Right atrium auricular region (tissue), 2 donors: ENCODE measurements around the gene MYH14. TPM values are rescaled to one million over a fixed set of nuclear protein-coding genes. Genes with fewer than 3 reads are reported as not detected.

ENCODE experiments used
- DNase-seq: peaks from one replicate; pipeline ENCODE4 v3.0.0-alpha.2; 2019; ENCODE audit warnings: low spot score
- H3K27ac ChIP-seq, 2 donors: fragments of 200-600 bp; sonication (generic); 1 replicate in 1 of 2; 2 replicates in 1 of 2; pipeline ENCODE4 v1.5.1; 2016 to 2019
- H3K27me3 ChIP-seq, 2 donors: fragments of 200-600 bp; sonication (generic); one replicate each; pipeline versions ENCODE4 v1.5.1 to v1.6.0; 2017 to 2019
- H3K36me3 ChIP-seq: fragments of 200-600 bp; sonication (generic); one replicate; pipeline ENCODE4 v1.5.1; 2016
- H3K4me1 ChIP-seq, 2 donors: fragments of 200-600 bp; sonication (generic); one replicate each; pipeline versions ENCODE4 v1.5.1 to v1.6.0; 2017 to 2019
- H3K4me3 ChIP-seq, 2 donors: fragments of 200-600 bp; sonication (generic); 1 replicate in 1 of 2; 2 replicates in 1 of 2; pipeline ENCODE4 v1.5.1; 2017 to 2019; ENCODE audit warnings: mild to moderate bottlenecking in 1 of 2, moderate library complexity in 1 of 2
- H3K9me3 ChIP-seq, 2 donors: fragments of 200-600 bp; sonication (generic); one replicate each; pipeline ENCODE4 v1.5.1; 2019
- total RNA-seq, 2 donors: library from RNA; depleted of rRNA; stranded (reverse); fragments of >200 nt; gene quantifications; one replicate each; pipeline ENCODE4 v1.1.0, GENCODE V29; 2016
- TF ChIP-seq, protein P1 (sequence below), 2 donors: fragments of 200-600 bp; sonication (generic); IDR thresholded peaks; one replicate each; pipeline ENCODE4 v1.5.1; 2019; ENCODE audit warnings: antibody characterized with exemption in 2 of 2

MYH14 gene
- total RNA-seq, 2 donors from 2014 or later, result 40.9 to 44.5 TPM

DNA sequence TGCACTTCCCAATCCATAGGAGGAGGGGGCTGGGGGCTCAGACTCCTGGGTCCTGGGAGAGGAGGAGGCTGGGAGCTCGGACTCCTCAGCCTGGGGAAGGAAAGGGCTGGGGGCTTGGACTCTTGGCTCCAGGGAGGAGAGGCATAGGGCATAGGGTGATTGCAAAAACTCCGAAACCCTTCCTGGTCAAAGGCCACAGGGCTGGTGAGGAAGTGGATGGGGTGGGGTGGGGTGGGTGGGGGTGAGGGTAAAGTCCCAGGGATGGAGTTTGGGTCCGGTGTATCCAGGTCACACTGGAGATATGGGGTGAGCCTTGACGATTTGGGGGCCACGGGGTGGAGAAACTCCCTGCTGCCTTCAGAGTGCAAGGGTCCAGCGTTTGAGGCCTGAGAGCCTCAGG lies 2.8 kb downstream of the MYH14 start:
- H3K36me3 ChIP-seq, result peaks cover 3% of the 10 kb centered on the region
- no peaks in the 10 kb centered on the region for H3K27me3 ChIP-seq
- TF ChIP-seq, protein P1, sequence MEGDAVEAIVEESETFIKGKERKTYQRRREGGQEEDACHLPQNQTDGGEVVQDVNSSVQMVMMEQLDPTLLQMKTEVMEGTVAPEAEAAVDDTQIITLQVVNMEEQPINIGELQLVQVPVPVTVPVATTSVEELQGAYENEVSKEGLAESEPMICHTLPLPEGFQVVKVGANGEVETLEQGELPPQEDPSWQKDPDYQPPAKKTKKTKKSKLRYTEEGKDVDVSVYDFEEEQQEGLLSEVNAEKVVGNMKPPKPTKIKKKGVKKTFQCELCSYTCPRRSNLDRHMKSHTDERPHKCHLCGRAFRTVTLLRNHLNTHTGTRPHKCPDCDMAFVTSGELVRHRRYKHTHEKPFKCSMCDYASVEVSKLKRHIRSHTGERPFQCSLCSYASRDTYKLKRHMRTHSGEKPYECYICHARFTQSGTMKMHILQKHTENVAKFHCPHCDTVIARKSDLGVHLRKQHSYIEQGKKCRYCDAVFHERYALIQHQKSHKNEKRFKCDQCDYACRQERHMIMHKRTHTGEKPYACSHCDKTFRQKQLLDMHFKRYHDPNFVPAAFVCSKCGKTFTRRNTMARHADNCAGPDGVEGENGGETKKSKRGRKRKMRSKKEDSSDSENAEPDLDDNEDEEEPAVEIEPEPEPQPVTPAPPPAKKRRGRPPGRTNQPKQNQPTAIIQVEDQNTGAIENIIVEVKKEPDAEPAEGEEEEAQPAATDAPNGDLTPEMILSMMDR (IDR thresholded peaks at IDR 0.05), result no peak
- no peak for DNase-seq
- no peak overlapping the region for H3K4me3 ChIP-seq
- H3K4me1 ChIP-seq, result peaks cover 0 to 28% of the 10 kb centered on the region in 2 donors
- no peaks in the 10 kb centered on the region for H3K9me3 ChIP-seq
- peak overlapping the region in 1 of 2 donors; percentile 75 for H3K27ac ChIP-seq

DNA sequence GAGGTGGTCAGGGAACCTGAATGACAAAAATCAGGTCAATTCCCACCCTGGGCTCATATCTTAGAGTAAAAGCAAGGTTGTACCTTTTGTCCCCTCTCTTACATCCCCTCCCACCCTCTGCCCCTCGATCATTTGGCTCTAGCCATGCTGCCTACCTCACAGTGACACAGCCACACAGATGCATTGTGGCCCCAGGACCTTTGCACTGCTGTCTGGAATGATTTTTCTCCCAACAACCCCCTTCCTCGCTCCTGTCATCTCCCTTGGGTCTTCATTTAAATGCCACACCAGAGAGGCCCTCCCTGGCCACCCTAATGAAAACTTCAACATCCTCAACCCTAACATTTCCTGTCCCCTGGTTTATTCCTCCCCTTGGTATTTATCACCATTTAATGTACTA lies 4.3 kb downstream of the MYH14 start:
- no peak for DNase-seq
- H3K4me3 ChIP-seq, result no peak overlapping the region
- H3K27me3 ChIP-seq, result no peaks in the 10 kb centered on the region
- TF ChIP-seq, protein P1 (IDR thresholded peaks at IDR 0.05), result no peak
- H3K9me3 ChIP-seq, result peaks cover 0 to 7% of the 10 kb centered on the region in 2 donors
- peaks cover 0 to 27% of the 10 kb centered on the region in 2 donors for H3K4me1 ChIP-seq
- no peak overlapping the region for H3K27ac ChIP-seq
- H3K36me3 ChIP-seq, result peaks cover 10% of the 10 kb centered on the region

DNA sequence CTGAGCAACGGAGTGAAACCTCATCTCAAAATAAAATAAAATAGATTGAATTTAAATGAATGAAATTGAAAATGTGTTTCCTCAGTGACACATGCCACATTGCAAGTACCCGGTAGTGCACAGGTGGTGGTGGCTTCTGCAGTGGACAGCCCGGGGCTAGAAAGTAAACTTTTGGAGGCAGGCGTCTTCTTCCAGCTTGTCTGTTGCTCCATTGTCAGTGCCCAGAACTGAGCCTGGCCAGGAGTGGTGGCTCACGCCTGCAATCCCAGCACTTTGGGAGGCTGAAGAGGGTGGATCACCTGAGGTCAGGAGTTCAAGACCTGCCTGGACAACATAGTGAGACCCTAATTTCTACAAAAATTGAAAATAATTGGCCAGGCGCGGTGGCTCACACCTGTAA lies 5.7 kb downstream of the MYH14 start:
- no peak for DNase-seq
- H3K4me3 ChIP-seq, result no peak overlapping the region
- H3K4me1 ChIP-seq, result peaks cover 0 to 16% of the 10 kb centered on the region in 2 donors
- H3K9me3 ChIP-seq, result peaks cover 0 to 7% of the 10 kb centered on the region in 2 donors
- TF ChIP-seq, protein P1 (IDR thresholded peaks at IDR 0.05), result no peak
- H3K27me3 ChIP-seq, result no peaks in the 10 kb centered on the region
- peaks cover 10% of the 10 kb centered on the region for H3K36me3 ChIP-seq
- H3K27ac ChIP-seq, result no peak overlapping the region

DNA sequence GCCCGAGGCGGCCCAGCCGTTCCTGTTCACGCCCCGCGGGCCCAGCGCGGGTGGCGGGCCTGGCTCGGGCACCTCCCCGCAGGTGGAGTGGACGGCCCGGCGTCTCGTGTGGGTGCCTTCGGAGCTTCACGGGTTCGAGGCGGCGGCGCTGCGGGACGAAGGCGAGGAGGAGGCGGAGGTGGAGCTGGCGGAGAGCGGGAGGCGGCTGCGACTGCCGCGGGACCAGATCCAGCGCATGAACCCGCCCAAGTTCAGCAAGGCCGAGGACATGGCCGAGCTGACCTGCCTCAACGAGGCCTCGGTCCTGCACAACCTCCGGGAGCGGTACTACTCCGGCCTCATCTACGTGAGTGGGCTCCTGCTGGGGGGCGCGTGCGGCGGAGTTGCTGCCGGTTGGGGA lies 7.0 kb downstream of the MYH14 start:
- Histone ChIP-seq H3K27me3 (no peaks in the 10 kb centered on the region), H3K4me3 (no peak overlapping the region), H3K36me3 (peaks cover 10% of the 10 kb centered on the region), H3K4me1 (peaks cover 0 to 3% of the 10 kb centered on the region in 2 donors), H3K9me3 (peaks cover 0 to 7% of the 10 kb centered on the region in 2 donors), H3K27ac (no peak overlapping the region)
- TF ChIP-seq, protein P1 (IDR thresholded peaks at IDR 0.05), result no peak
- DNase-seq, result no peak

DNA sequence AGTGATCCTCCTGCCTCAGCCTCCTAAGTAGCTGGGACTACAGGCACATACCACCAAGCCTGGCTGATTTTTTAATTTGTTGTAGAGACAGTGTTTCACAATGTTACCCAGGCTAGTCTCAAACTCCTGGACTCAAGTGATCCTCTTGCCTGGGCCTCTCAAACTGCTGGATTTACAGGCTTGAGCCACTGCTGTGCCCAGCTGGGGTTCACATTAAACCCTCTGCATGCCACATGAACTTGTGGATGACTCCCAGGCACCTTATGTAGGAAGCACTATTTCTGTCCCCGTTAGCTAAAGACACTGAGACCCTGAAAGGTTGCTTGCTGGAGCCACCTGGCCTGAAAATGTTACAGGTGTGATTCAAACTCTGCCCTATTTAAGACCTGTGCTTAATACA lies 10.5 kb downstream of the MYH14 start:
- TF ChIP-seq, protein P1 (IDR thresholded peaks at IDR 0.05), result no peak
- Histone ChIP-seq H3K9me3 (peaks cover 0 to 7% of the 10 kb centered on the region in 2 donors), H3K27me3 (no peaks in the 10 kb centered on the region), H3K36me3 (peaks cover 10% of the 10 kb centered on the region), H3K4me1 (no peaks in the 10 kb centered on the region), H3K27ac (no peak overlapping the region), H3K4me3 (no peak overlapping the region)
- no peak for DNase-seq
